Body of pancreas (tissue), 4 donors: Measurements from ENCODE around the gene PAOX.

Experiments
- CTCF ChIP-seq, 7 experiments: fragments of 450-650 bp in 4 of 7; fragments of 200-600 bp in 3 of 7; sonication (generic) in 3 of 7; IDR thresholded peaks; one replicate each; pipeline ENCODE4 v1.5.1; 2016 to 2019; ENCODE audit warnings: antibody characterized with exemption in 7 of 7
- POLR2A ChIP-seq, 3 donors: fragments of 450-650 bp; IDR thresholded peaks; one replicate each; pipeline ENCODE4 v1.6.1; 2016; ENCODE audit warnings: antibody characterized with exemption in 3 of 3, mild to moderate bottlenecking in 2 of 3

DNA sequence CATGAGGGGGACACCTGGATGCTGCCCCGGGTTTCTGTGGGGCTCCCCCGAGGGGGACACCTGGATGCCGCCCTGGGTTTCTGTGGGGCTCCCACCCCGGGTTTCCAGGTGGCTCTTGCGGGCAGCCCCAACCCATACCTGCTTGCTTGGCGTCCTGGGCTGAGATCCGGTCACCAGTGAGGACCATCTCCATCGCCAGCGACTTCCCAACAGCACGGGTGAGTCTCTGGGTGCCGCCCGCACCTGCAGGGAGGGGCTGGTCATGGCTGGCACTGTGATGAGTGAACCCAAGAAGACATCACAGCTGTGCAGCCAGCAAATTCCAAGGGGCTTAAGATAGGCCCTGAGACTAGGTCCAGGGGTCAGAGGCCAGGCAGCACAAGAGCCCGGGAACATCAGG, 12.3 kb upstream of the PAOX start:
- no peak for TF ChIP-seq CTCF (IDR thresholded peaks at IDR 0.05)
- no peak for TF ChIP-seq POLR2A (IDR thresholded peaks at IDR 0.05)
